ENCODE results near the gene CHST6. TPM values are rescaled to one million over a fixed set of nuclear protein-coding genes. Genes with fewer than 3 reads are reported as not detected.
"Not testable (repeated sequence)": the region's sequence is repeated elsewhere in the genome, so short reads cannot be mapped to it uniquely, and the experiment has no call there.

CHST6 gene
- 1 to 10 TPM; 6.1 to 9.4 TPM for total RNA-seq
- polyA plus RNA-seq (ENCODE audit: insufficient read depth, low read depth, low replicate concordance), result 1.1 TPM
- long read RNA-seq, donor 1, result 0 reads
- long read RNA-seq, donor 2, result 0 reads

DNA sequence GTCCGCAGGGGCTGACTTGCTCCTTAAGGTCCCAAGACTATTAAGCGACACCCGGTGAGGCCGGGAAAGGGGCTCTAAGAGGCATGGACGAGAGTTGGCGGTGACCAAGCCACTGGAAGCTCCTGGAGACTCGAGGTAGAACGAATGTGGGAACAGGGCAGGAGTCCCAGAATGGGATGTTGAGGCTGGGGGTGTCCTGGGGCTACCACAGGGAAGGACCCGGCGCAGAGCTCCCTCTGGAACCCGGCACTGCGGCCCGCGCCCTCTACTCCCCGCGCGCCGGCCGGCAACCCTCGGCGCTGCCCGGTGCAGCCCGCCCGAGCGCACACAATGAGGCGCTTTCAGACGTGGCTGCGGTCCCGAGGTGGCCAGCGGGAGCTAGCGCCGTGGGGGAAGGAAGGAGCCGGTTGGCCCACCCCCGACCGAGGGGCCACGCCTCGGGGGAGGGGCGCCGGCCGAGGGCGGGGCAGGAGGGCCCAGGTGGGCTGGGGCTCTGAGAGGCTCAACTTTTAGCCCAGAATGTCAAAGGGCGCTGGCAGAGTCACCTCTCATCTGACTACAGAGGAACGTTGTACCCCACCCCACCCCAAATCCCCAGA is at the start of gene CHST6:
TSS of gene CHST6 (minus strand) at position 366 of the 599 bp plus-strand sequence. CDS start 15,613 bp downstream, outside the sequence.
- Histone ChIP-seq H3K9me3 (no peaks in the 10 kb centered on the region), H3K4me3 (peak within 1 kb of the TSS; percentile 30 to 39), H3K36me3 (ENCODE audit: low read depth, missing control alignments) (no peaks in the 10 kb centered on the region), H3K27ac (no peak within 1 kb of the TSS), H3K27me3 (no peaks in the 10 kb centered on the region), H3K4me1 (no peaks in the 10 kb centered on the region)
- no peak for TF ChIP-seq POLR2A (IDR thresholded peaks at IDR 0.05)
- TF ChIP-seq, protein P1, sequence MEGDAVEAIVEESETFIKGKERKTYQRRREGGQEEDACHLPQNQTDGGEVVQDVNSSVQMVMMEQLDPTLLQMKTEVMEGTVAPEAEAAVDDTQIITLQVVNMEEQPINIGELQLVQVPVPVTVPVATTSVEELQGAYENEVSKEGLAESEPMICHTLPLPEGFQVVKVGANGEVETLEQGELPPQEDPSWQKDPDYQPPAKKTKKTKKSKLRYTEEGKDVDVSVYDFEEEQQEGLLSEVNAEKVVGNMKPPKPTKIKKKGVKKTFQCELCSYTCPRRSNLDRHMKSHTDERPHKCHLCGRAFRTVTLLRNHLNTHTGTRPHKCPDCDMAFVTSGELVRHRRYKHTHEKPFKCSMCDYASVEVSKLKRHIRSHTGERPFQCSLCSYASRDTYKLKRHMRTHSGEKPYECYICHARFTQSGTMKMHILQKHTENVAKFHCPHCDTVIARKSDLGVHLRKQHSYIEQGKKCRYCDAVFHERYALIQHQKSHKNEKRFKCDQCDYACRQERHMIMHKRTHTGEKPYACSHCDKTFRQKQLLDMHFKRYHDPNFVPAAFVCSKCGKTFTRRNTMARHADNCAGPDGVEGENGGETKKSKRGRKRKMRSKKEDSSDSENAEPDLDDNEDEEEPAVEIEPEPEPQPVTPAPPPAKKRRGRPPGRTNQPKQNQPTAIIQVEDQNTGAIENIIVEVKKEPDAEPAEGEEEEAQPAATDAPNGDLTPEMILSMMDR (IDR thresholded peaks at IDR 0.05), result no peak
- 4 to 20% methylated on average over 2 to 32 of the region's 43 CpGs for WGBS, 2 donors
- intact Hi-C loops (cut with DNase I; ENCODE audit: low total_unique reads), result no loop called here
- peak; percentile 63 for DNase-seq

DNA sequence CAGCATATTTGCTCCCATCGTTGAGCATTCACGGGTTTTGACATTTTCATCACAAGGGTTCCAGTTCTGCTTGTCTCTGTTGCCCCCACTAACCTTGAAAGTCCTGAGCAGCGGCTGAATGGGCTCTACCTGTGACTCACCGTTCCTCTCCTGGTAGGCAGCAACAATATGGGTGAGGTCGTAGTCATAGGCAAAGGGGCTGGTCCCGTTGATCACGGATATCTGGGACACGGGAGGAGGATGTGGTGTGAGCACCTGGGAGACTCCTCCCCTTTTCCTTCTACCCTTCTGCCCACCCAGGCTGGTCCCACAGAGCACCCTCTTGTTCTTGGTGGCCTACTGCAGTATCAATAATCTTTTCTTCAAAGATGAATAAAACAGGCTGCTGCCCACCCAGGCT is 47.2 kb upstream of the CHST6 start:
- intact Hi-C loops (cut with DNase I; ENCODE audit: low total_unique reads); H3K9me3 ChIP-seq; H3K4me1 ChIP-seq; DNase-seq; H3K36me3 ChIP-seq (ENCODE audit: low read depth, missing control alignments); H3K4me3 ChIP-seq; H3K27me3 ChIP-seq; H3K27ac ChIP-seq: not testable (repeated sequence)
- 85 to 93% methylated on average over 8 of the region's 8 CpGs for WGBS, 2 donors

DNA sequence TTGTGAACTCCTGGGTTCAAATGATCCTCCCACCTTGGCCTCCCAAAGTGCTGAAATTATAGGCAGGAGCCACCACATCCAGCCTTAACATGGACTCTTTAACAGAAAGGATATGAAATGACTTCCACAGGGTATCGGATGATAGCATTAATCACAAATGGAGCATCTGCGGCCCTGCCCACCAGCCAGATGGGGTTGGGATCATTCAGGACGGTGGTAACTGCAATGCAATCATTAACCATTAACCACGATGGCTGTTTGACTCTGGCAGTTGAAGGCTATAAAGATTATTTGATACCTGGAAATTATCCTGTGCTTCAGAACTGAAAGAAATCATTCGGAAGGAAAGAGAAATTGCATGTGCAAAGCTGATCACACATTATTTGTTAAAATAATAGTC is 46.0 kb upstream of the CHST6 start:
- 89 to 92% methylated on average over 5 of the region's 5 CpGs for WGBS, 2 donors
- intact Hi-C loops (cut with DNase I; ENCODE audit: low total_unique reads), result no loop called here
- TF ChIP-seq POLR2A (IDR thresholded peaks at IDR 0.05), result no peak
- TF ChIP-seq, protein P1 (IDR thresholded peaks at IDR 0.05), result no peak

DNA sequence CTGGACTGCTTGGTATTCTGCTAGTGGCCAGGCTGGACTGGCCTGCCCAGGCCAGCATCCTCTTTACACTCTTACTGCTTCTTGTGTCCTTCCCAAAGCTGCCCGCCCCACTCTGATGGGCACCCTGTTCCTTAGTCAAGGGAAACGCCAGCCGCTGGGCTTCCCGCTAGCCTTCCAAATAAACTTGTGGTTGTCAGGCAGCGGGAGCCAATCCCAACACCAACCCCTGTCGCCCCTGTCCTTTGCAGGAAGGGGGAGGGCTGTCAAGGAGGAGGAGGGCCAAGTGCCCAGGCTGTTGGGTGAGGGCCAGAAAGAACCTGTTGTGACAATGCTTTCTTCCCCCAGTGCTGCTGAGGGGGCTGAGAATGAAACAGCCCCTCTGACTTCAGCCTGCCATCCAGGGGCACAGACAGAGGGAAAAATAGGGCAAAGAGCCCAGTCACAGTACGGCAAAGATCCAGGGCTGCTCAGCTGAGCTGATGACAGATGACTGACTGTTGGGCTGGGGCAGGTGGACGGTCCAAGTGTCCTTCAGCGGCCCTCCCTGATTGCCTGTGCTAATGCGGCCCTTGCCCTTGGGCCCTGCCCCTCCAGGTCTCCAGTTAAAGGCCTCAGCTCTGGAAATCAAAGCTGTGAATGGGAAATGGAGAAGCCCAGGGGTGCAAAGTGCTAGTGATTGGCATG is 43.8 kb upstream of the CHST6 start:
- DNase-seq; H3K4me1 ChIP-seq; H3K9me3 ChIP-seq; intact Hi-C loops (cut with DNase I; ENCODE audit: low total_unique reads); H3K27me3 ChIP-seq; H3K4me3 ChIP-seq; H3K27ac ChIP-seq; H3K36me3 ChIP-seq (ENCODE audit: low read depth, missing control alignments): not testable (repeated sequence)
- 76 to 77% methylated on average over 3 to 8 of the region's 10 CpGs for WGBS, 2 donors

More for the DNA sequence above, 46.0 kb upstream of the CHST6 start:
- H3K9me3 ChIP-seq, result no peaks in the 10 kb centered on the region
- no peaks in the 10 kb centered on the region for H3K4me1 ChIP-seq
- DNase-seq, result no peak
- H3K36me3 ChIP-seq (ENCODE audit: low read depth, missing control alignments), result no peaks in the 10 kb centered on the region
- no peak overlapping the region for H3K4me3 ChIP-seq
- no peaks in the 10 kb centered on the region for H3K27me3 ChIP-seq
- H3K27ac ChIP-seq, result no peak overlapping the region

DNA sequence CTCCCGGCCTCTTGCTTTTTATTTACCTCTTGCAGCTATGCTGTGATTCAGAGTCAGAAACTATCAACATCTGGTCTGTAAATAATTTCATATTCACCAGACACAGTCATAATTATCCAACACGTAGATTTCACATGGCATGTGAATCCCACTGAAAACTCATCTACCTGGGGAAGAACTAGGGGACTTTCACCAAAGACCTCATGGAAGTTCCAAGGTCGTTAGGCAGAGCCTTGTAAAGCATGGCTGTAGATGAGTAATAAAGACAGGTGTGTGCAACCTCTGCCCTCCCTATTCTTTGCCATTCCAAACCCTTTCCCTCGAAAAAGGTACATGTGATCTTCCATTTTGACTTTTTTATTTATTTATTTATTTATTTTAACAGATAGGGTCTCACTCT is 42.5 kb upstream of the CHST6 start:
- Histone ChIP-seq H3K27me3 (no peaks in the 10 kb centered on the region), H3K9me3 (no peaks in the 10 kb centered on the region), H3K27ac (no peak overlapping the region), H3K36me3 (ENCODE audit: low read depth, missing control alignments) (no peaks in the 10 kb centered on the region), H3K4me1 (no peaks in the 10 kb centered on the region), H3K4me3 (no peak overlapping the region)
- TF ChIP-seq POLR2A (IDR thresholded peaks at IDR 0.05), result no peak
- TF ChIP-seq, protein P1 (IDR thresholded peaks at IDR 0.05), result no peak
- 91 to 94% methylated on average over 4 of the region's 4 CpGs for WGBS, 2 donors
- no peak for DNase-seq
- intact Hi-C loops (cut with DNase I; ENCODE audit: low total_unique reads), result no loop called here
